CD14-positive monocyte (primary cell): ENCODE results near the gene APMAP. TPM values are rescaled to one million over a fixed set of nuclear protein-coding genes. Genes with fewer than 3 reads are reported as not detected.

ENCODE experiments used
- DNase-seq, 3 donors: peaks; one replicate each; pipeline ENCODE4 v3.0.0-alpha.2; 2011 to 2022
- H2AFZ ChIP-seq: 2 replicates; pipeline ENCODE4 v1.6.0; 2012; ENCODE audit warnings: mild to moderate bottlenecking, low read depth, low read length, inconsistent platforms; ENCODE audit not compliant: insufficient read depth, poor library complexity, severe bottlenecking
- H3K27ac ChIP-seq, 2 donors: 1 replicate in 1 of 2; 2 replicates in 1 of 2; pipeline ENCODE4 v1.5.1; 2012 to 2013; ENCODE audit warnings: low read length in 2 of 2, control low read depth in 1 of 2, inconsistent platforms in 1 of 2, low read depth in 1 of 2, mild to moderate bottlenecking in 1 of 2
- H3K27me3 ChIP-seq, 2 donors: one replicate each; pipeline versions ENCODE4 v1.6.0 to v1.6.1; 2011 to 2013; ENCODE audit warnings: low read length in 2 of 2; ENCODE audit not compliant: control insufficient read depth in 2 of 2, insufficient read depth in 2 of 2
- H3K36me3 ChIP-seq, 2 donors: replicated peaks in 1 of 2; 1 replicate in 1 of 2; 2 replicates in 1 of 2; pipeline versions ENCODE4 v1.5.1 to v1.6.1; 2012 to 2013; ENCODE audit warnings: low read length in 2 of 2, control low read depth in 1 of 2, inconsistent platforms in 1 of 2, mild to moderate bottlenecking in 1 of 2; ENCODE audit not compliant: insufficient read depth in 2 of 2, control insufficient read depth in 1 of 2
- H3K4me1 ChIP-seq, 2 donors: 1 replicate in 1 of 2; 2 replicates in 1 of 2; pipeline versions ENCODE4 v1.5.1 to v1.6.1; 2012 to 2013; ENCODE audit warnings: low read length in 2 of 2, control low read depth in 1 of 2, inconsistent platforms in 1 of 2, mild to moderate bottlenecking in 1 of 2, moderate library complexity in 1 of 2; ENCODE audit not compliant: insufficient read depth in 2 of 2, control insufficient read depth in 1 of 2
- H3K4me2 ChIP-seq: replicated peaks from 2 replicates; pipeline ENCODE3; 2012; ENCODE audit warnings: low read length, moderate library complexity, mild to moderate bottlenecking; ENCODE audit not compliant: poor library complexity, severe bottlenecking; ENCODE audit errors: extremely low read depth
- H3K4me3 ChIP-seq, 3 experiments: fragments of 200-600 bp in 1 of 3; sonication (generic) in 1 of 3; replicated peaks in 1 of 3; 1 replicate in 2 of 3; 2 replicates in 1 of 3; pipeline ENCODE4 v1.5.1; 2011 to 2013; ENCODE audit warnings: low read length in 3 of 3, mild to moderate bottlenecking in 3 of 3, control low read depth in 2 of 3, low read depth in 2 of 3, inconsistent platforms in 1 of 3, moderate library complexity in 1 of 3
- H3K79me2 ChIP-seq: 2 replicates; pipeline ENCODE4 v1.6.0; 2012; ENCODE audit warnings: mild to moderate bottlenecking, control low read depth, inconsistent platforms, low read length, moderate library complexity; ENCODE audit not compliant: insufficient read depth
- H3K9ac ChIP-seq: 2 replicates; pipeline ENCODE4 v1.6.0; 2017; ENCODE audit warnings: low read length, mild to moderate bottlenecking; ENCODE audit not compliant: insufficient read depth, poor library complexity, severe bottlenecking
- H3K9me3 ChIP-seq, 2 donors: replicated peaks in 1 of 2; 1 replicate in 1 of 2; 2 replicates in 1 of 2; pipeline versions ENCODE4 v1.5.1 to v1.6.1; 2012 to 2013; ENCODE audit warnings: low read length in 2 of 2, control low read depth in 1 of 2; ENCODE audit not compliant: control insufficient read depth in 1 of 2, insufficient read depth in 1 of 2
- H4K20me1 ChIP-seq: 2 replicates; pipeline ENCODE4 v1.6.0; 2012; ENCODE audit warnings: mild to moderate bottlenecking, low read length, control low read depth, moderate library complexity; ENCODE audit not compliant: insufficient read depth
- H3K27ac Mint-ChIP-seq, 7 donors: one replicate each; pipeline ENCODE4 v1.8.0; 2020; ENCODE audit warnings: mild to moderate bottlenecking in 7 of 7, mixed read lengths in 7 of 7, moderate library complexity in 6 of 7, inconsistent platforms in 2 of 7
- H3K27me3 Mint-ChIP-seq, 3 donors: one replicate each; pipeline ENCODE4 v1.8.0; 2021 to 2022; ENCODE audit warnings: low read depth in 3 of 3, mild to moderate bottlenecking in 3 of 3, mixed read lengths in 3 of 3, moderate library complexity in 3 of 3, inconsistent platforms in 1 of 3
- H3K36me3 Mint-ChIP-seq, 2 donors: one replicate each; pipeline ENCODE4 v1.8.0; 2020; ENCODE audit warnings: mixed read lengths in 2 of 2, inconsistent platforms in 1 of 2, mild to moderate bottlenecking in 1 of 2
- H3K4me1 Mint-ChIP-seq: one replicate; pipeline ENCODE4 v1.8.0; 2020; ENCODE audit warnings: mild to moderate bottlenecking, mixed read lengths
- H3K4me3 Mint-ChIP-seq, 2 donors: one replicate each; pipeline ENCODE4 v1.8.0; 2020; ENCODE audit warnings: mild to moderate bottlenecking in 2 of 2, mixed read lengths in 2 of 2, moderate library complexity in 1 of 2
- H3K9me3 Mint-ChIP-seq, 7 donors: one replicate each; pipeline ENCODE4 v1.8.0; 2020 to 2022; ENCODE audit warnings: mixed read lengths in 7 of 7, mild to moderate bottlenecking in 6 of 7, moderate library complexity in 6 of 7, inconsistent platforms in 2 of 7
- WGBS: methylation state at CpG from one replicate; pipeline ENCODE4 v1.1.5; 2013; ENCODE audit warnings: missing lambda C conversion rate; ENCODE audit not compliant: insufficient coverage; 5-methylcytosine and 5-hydroxymethylcytosine counted together
- intact Hi-C, 2 donors: fragments of 100-400 bp; cut with micrococcal nuclease; formaldehyde crosslinking; loops; one replicate each; pipeline versions ENCODE4 v1.15.0 to v1.15.1; 2023
- polyA plus RNA-seq, 3 donors: library from polyadenylated mRNA; depleted of rRNA in 1 of 3; unstranded in 2 of 3; stranded (reverse) in 1 of 3; fragments of 300-500 nt in 2 of 3; fragments of >200 nt in 1 of 3; fragmentation: Illumina TruSeq in 2 of 3; gene quantifications; 1 replicate in 2 of 3; 2 replicates in 1 of 3; pipeline ENCODE4 v1.2.3, GENCODE V29; 2012 to 2021
- TF ChIP-seq, protein P1 (sequence below): fragments of 200-600 bp; IDR thresholded peaks from one replicate; pipeline ENCODE4 v1.8.0; 2022; ENCODE audit warnings: antibody characterized with exemption, mild to moderate bottlenecking

The APMAP gene
- polyA plus RNA-seq, 3 donors: 26.9 to 74.0 (median 73.2) TPM

DNA sequence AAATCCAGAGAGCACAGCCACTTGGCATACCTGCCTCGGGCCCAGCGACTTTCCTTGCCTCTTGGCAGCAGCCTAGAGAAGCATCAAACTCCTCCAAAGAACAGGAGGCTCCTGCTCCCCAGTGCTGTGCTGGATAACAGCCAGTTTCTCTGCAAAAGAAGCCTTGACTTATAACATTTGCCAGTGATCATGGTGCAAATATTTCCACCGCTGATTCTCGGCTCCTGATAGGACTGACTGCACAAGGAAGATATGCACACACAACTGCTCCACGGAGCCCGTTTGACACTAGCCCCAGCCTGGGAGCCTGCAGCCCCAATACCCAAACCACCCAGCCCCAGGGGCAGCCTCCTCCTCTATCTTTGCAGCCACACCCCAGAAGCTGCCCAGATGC lies 47.9 kb upstream of the APMAP start:
- Mint-ChIP-seq H3K4me1 (peaks cover 41% of the 10 kb centered on the region), H3K27ac (peak overlapping the region in 2 of 7 donors; percentile 22 to 54), H3K36me3 (peaks cover 3 to 12% of the 10 kb centered on the region in 2 donors), H3K4me3 (no peak overlapping the region), H3K9me3 (no peaks in the 10 kb centered on the region), H3K27me3 (no peaks in the 10 kb centered on the region)
- Histone ChIP-seq H3K9me3 (no peaks in the 10 kb centered on the region), H3K4me2 (no peak overlapping the region), H2AFZ (no peak overlapping the region), H3K27me3 (no peaks in the 10 kb centered on the region), H3K9ac (no peak overlapping the region), H3K79me2 (peaks cover 3% of the 10 kb centered on the region), H3K4me3 (no peak overlapping the region), H3K36me3 (peaks cover 0 to 10% of the 10 kb centered on the region in 2 donors), H3K4me1 (peaks cover 29 to 35% of the 10 kb centered on the region in 2 donors), H4K20me1 (peaks cover 16% of the 10 kb centered on the region), H3K27ac (no peak overlapping the region)
- DNase-seq: no peak
- WGBS: 83% methylated on average over 5 of the region's 6 CpGs
- TF ChIP-seq, protein P1, sequence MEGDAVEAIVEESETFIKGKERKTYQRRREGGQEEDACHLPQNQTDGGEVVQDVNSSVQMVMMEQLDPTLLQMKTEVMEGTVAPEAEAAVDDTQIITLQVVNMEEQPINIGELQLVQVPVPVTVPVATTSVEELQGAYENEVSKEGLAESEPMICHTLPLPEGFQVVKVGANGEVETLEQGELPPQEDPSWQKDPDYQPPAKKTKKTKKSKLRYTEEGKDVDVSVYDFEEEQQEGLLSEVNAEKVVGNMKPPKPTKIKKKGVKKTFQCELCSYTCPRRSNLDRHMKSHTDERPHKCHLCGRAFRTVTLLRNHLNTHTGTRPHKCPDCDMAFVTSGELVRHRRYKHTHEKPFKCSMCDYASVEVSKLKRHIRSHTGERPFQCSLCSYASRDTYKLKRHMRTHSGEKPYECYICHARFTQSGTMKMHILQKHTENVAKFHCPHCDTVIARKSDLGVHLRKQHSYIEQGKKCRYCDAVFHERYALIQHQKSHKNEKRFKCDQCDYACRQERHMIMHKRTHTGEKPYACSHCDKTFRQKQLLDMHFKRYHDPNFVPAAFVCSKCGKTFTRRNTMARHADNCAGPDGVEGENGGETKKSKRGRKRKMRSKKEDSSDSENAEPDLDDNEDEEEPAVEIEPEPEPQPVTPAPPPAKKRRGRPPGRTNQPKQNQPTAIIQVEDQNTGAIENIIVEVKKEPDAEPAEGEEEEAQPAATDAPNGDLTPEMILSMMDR: no peak
- intact Hi-C loops: no loop called here

DNA sequence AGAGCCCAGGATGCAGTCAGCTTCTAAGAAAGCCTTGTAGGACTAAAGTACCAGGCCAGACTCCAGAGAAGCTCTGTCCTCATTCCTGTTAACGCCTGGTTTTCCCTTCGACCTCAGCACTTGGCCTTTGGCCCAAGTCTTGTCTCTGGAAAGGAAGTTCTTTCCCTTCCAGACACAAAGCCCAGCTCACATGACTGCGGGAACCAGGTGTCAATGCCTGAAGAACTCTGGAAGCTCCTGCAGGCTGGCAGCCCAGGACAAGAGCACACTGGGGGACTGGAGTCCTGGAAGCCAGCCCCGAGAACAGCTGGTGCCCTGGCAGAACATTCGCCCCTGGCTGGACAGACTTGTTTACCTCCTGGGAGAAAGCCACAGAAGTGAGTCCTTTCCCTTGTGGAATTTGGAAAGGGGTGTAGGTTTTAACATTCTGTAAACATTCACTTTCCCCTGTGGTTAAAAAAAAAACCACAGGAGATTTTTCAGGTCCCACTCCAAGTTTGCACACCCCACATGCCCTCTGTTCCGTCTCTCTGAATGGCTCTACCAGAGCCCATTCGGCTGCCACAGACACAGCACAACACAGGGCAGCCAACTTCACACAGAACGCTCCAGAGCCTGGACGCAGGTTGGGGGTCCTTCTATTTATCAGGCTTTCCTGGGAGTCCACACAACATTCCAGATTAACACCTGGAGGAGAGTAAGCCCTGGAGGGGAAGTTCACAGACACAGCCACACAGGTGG lies 47.3 kb upstream of the APMAP start:
- H3K36me3 Mint-ChIP-seq: peaks cover 3 to 12% of the 10 kb centered on the region in 2 donors
- no peaks in the 10 kb centered on the region for H3K9me3 Mint-ChIP-seq
- no peak overlapping the region for H3K4me3 Mint-ChIP-seq
- WGBS: 78% methylated on average over 4 of the region's 9 CpGs
- Histone ChIP-seq H3K27me3 (no peaks in the 10 kb centered on the region), H3K9ac (no peak overlapping the region), H3K27ac (peak overlapping the region in 1 of 2 donors; percentile 23), H3K9me3 (no peaks in the 10 kb centered on the region), H3K4me2 (no peak overlapping the region), H2AFZ (no peak overlapping the region), H3K36me3 (peaks cover 0 to 10% of the 10 kb centered on the region in 2 donors), H3K79me2 (peaks cover 3% of the 10 kb centered on the region), H3K4me3 (no peak overlapping the region), H3K4me1 (peaks cover 29 to 35% of the 10 kb centered on the region in 2 donors), H4K20me1 (peaks cover 16% of the 10 kb centered on the region)
- no peak for DNase-seq
- TF ChIP-seq, protein P1: no peak
- H3K27me3 Mint-ChIP-seq: no peaks in the 10 kb centered on the region
- peak overlapping the region in 2 of 7 donors; percentile 37 to 54 for H3K27ac Mint-ChIP-seq
- peaks cover 41% of the 10 kb centered on the region for H3K4me1 Mint-ChIP-seq
- intact Hi-C loops: no loop called here
